Measurements from ENCODE around the gene ZNF606. TPM values are rescaled to one million over a fixed set of nuclear protein-coding genes. Genes with fewer than 3 reads are reported as not detected.

Gene ZNF606
- total and polyA plus RNA-seq, 2 donors (not counting 3 experiments of a cell fraction or from before 2014, with no cell fraction given): 4.6 to 10.8 TPM

- peak overlapping the region in 2 of 3 experiments; percentile 25 to 35 for H3K4me3 ChIP-seq (replicated peaks in 1 of 3; ENCODE audit: insufficient read depth in 1 of 3, low read depth in 1 of 3, low read length in 3 of 3)
- H2AFZ ChIP-seq (ENCODE audit: low read depth, low read length): peak overlapping the region; percentile 78
- no TSS peak for BruUV-seq (replicated peaks)
- H3K4me1 ChIP-seq (ENCODE audit: control insufficient read depth, extremely low read depth, insufficient read depth, low read length): no peaks in the 10 kb centered on the region
- peak overlapping the region; percentile 40 for H3K4me2 ChIP-seq (ENCODE audit: insufficient read depth, low read length)
- no peaks in the 10 kb centered on the region for H4K20me1 ChIP-seq (replicated peaks; ENCODE audit: control insufficient read depth, extremely low read depth, insufficient read depth, low read length)
- no peaks in the 10 kb centered on the region for H3K27me3 ChIP-seq (ENCODE audit: control insufficient read depth in 2 of 2, insufficient read depth in 2 of 2, low read length in 2 of 2)
- H3K9me1 ChIP-seq (replicated peaks; ENCODE audit: control insufficient read depth, extremely low read depth, insufficient read depth, low read length): no peaks in the 10 kb centered on the region
- DNase-seq (ENCODE audit: low read depth, low spot score) (peak; percentile 75), FAIRE-seq (peak; percentile 70)
- peaks cover 0 to 1% of the 10 kb centered on the region in 2 experiments for H3K36me3 ChIP-seq (ENCODE audit: control insufficient read depth in 2 of 2, extremely low read depth in 1 of 2, insufficient read depth in 2 of 2, low read length in 2 of 2)
- dilution Hi-C loops (cut with MboI; ENCODE audit: extremely low pct_ligation_motif_present, low sequenced_read_pairs) (no loop called here), intact Hi-C loops (cut with micrococcal nuclease) (loop anchor here (10.0 kb wide), 2 partner anchors 145 to 375 kb away; partner anchors contain the start of genes ZNF211 and ZNF329)
- H3K27ac ChIP-seq (ENCODE audit: insufficient read depth, low read depth, low read length): no peak overlapping the region
- ChIA-PET POLR2A (no interaction called here), CTCF (no interaction called here)
- H3K9me3 ChIP-seq (replicated peaks; ENCODE audit: control insufficient read depth, insufficient read depth, low read length): peaks cover 5% of the 10 kb centered on the region
- H3K79me2 ChIP-seq (ENCODE audit: control insufficient read depth, insufficient read depth, low read length): no peaks in the 10 kb centered on the region
- H3K9ac ChIP-seq (replicated peaks; ENCODE audit: extremely low read depth, insufficient read depth, low read length): no peak overlapping the region
- TF ChIP-seq POLR2A (IDR thresholded peaks at IDR 0.05; ENCODE audit: low read depth, low read length) (no peak), MAX (IDR thresholded peaks at IDR 0.05; ENCODE audit: insufficient read depth, insufficient read length) (no peak), POLR2AphosphoS5 (IDR thresholded peaks at IDR 0.05; ENCODE audit: insufficient read depth, low read depth, low read length) (peak; percentile 44), CTCF (IDR thresholded peaks at IDR 0.05; ENCODE audit: extremely low read depth in 1 of 2, insufficient read depth in 1 of 2, low read depth in 1 of 2, low read length in 2 of 2) (no peak), GATA2 (IDR thresholded peaks at IDR 0.05; ENCODE audit: insufficient read depth, insufficient read length, low read depth, low read length) (no peak), EZH2 (IDR thresholded peaks at IDR 0.05; ENCODE audit: borderline replicate concordance, low read depth, low read length, severe bottlenecking) (no peak)
Measured at GRCh38 chr19:58009666-58010301, 7.2 kb upstream of the ZNF606 start.
